K562 (cell line): ENCODE measurements around the gene KIF9. TPM values are rescaled to one million over a fixed set of nuclear protein-coding genes. Genes with fewer than 3 reads are reported as not detected.
"Not testable (repeated sequence)": the region's sequence is repeated elsewhere in the genome, so short reads cannot be mapped to it uniquely, and the experiment has no call there.

Experiments used
- ATAC-seq: fragments of 200-7000 bp; cut with Tn5 transposase; 3 replicates; pipeline ENCODE4 v1.9.1; 2020; ENCODE audit warnings: moderate library complexity
- BruUV-seq: library from RNA; stranded (reverse); fragments of 400-500 nt; replicated peaks from 2 replicates; lab custom pipeline; 2021; lab: Mats Ljungman, UMichigan
- CTCF ChIA-PET: fragments of 300-600 bp; formaldehyde crosslinking; extraction: SDS; loops from one replicate; lab custom pipeline; 2021; ENCODE audit warnings: low intra/inter-chr PET ratio; lab: Yijun Ruan, JAX
- POLR2A ChIA-PET: fragments of 300-600, 350-650 bp; sonication (Branson Sonifier 250); formaldehyde crosslinking; extraction: SDS; loops from one replicate; lab custom pipeline; 2021; ENCODE audit warnings: antibody characterized with exemption, inconsistent platforms; lab: Yijun Ruan, JAX
- DNase-seq, 4 experiments: peaks; one replicate each; pipeline versions ENCODE4 v3.0.0 to v3.0.0-alpha.2; 2011 to 2018; ENCODE audit warnings: low spot score in 3 of 4, mixed read lengths in 3 of 4; ENCODE audit errors: extremely low read depth in 1 of 4
- FAIRE-seq: peaks from 2 replicates; lab custom pipeline; 2011; peaks lifted over from hg19 to GRCh38; lab: Jason Lieb, UNC
- H2AFZ ChIP-seq: 2 replicates; pipeline ENCODE4 v1.6.0; 2011; ENCODE audit warnings: low read depth, low read length, control low read depth, inconsistent platforms
- H3K27ac ChIP-seq: fragments of 200-600 bp; 3 replicates; pipeline ENCODE4 v1.8.0; 2011; ENCODE audit warnings: low read depth, mild to moderate bottlenecking, control low read depth, inconsistent platforms, low read length, moderate library complexity, mixed read lengths; ENCODE audit errors: extremely low read depth
- H3K27me3 ChIP-seq, 2 experiments: fragments of 300-600 bp in 1 of 2; 2 replicates in 1 of 2; 3 replicates in 1 of 2; pipeline versions ENCODE4 v1.6.0 to v1.8.0; 2011; ENCODE audit warnings: inconsistent platforms in 2 of 2, low read length in 2 of 2, mild to moderate bottlenecking in 1 of 2, mixed read lengths in 1 of 2, moderate library complexity in 1 of 2; ENCODE audit not compliant: control insufficient read depth in 2 of 2, insufficient read depth in 2 of 2
- H3K36me3 ChIP-seq: fragments of 300-600 bp; 3 replicates; pipeline ENCODE4 v1.8.0; 2011; ENCODE audit warnings: mild to moderate bottlenecking, low read length, inconsistent platforms; ENCODE audit not compliant: control insufficient read depth, insufficient read depth
- H3K4me1 ChIP-seq, 2 experiments: fragments of 200-600 bp in 1 of 2; replicated peaks in 1 of 2; 2 replicates in 1 of 2; 3 replicates in 1 of 2; pipeline versions ENCODE4 v1.5.1 to v1.8.0; 2011; ENCODE audit warnings: inconsistent platforms in 2 of 2, low read length in 2 of 2, mild to moderate bottlenecking in 1 of 2, mixed read lengths in 1 of 2, moderate library complexity in 1 of 2; ENCODE audit not compliant: control insufficient read depth in 2 of 2, insufficient read depth in 2 of 2
- H3K4me2 ChIP-seq: 2 replicates; pipeline ENCODE4 v1.6.1; 2011; ENCODE audit warnings: low read length, control low read depth, inconsistent platforms, mixed read lengths; ENCODE audit not compliant: insufficient read depth
- H3K4me3 ChIP-seq: fragments of 200-600 bp; sonication (generic), shearing (Covaris generic); 2 replicates; pipeline ENCODE4 v1.5.1; 2016; ENCODE audit warnings: control low read depth, inconsistent platforms
- H3K79me2 ChIP-seq: fragments of 200-600 bp; 3 replicates; pipeline ENCODE4 v1.8.0; 2011; ENCODE audit warnings: low read length, inconsistent platforms; ENCODE audit not compliant: control insufficient read depth, insufficient read depth
- H3K9ac ChIP-seq, 2 experiments: 2 replicates each; pipeline versions ENCODE4 v1.6.0 to v1.6.1; 2011; ENCODE audit warnings: low read depth in 2 of 2, low read length in 2 of 2, control low read depth in 1 of 2, inconsistent platforms in 1 of 2, mild to moderate bottlenecking in 1 of 2, mixed read lengths in 1 of 2; ENCODE audit not compliant: insufficient read depth in 1 of 2
- H3K9me1 ChIP-seq: one replicate; pipeline ENCODE4 v1.6.0; 2011; ENCODE audit warnings: inconsistent platforms, mild to moderate bottlenecking, low read length, moderate library complexity; ENCODE audit not compliant: control insufficient read depth, insufficient read depth
- H3K9me3 ChIP-seq: replicated peaks from 2 replicates; pipeline ENCODE4 v1.5.1; 2011; ENCODE audit warnings: low read depth, low read length, inconsistent platforms; ENCODE audit not compliant: control insufficient read depth, insufficient read depth
- H4K20me1 ChIP-seq: replicated peaks from 2 replicates; pipeline ENCODE4 v1.6.1; 2011; ENCODE audit warnings: low read length, inconsistent platforms, mixed read lengths; ENCODE audit not compliant: control insufficient read depth, insufficient read depth
- ATF1 ChIP-seq, 2 experiments: fragments of 450-650 bp in 1 of 2; IDR thresholded peaks; 2 replicates each; pipeline ENCODE4 v1.6.1; 2016; ENCODE audit warnings: missing compliant biosample characterization in 1 of 2, missing genetic modification characterization in 1 of 2
- FIP1L1 ChIP-seq: fragments of 200-400 bp; formaldehyde crosslinking; IDR thresholded peaks from 2 replicates; pipeline ENCODE4 v1.6.1; 2018; ENCODE audit warnings: mild to moderate bottlenecking, low read depth, low read length; ENCODE audit not compliant: poor library complexity, severe bottlenecking
- HEY1 ChIP-seq: fragments of 250-450 bp; sonication (Bioruptor Pico); IDR thresholded peaks from 2 replicates; pipeline ENCODE4 v1.5.0; 2020; ENCODE audit warnings: mild to moderate bottlenecking, moderate library complexity, borderline replicate concordance
- MYC ChIP-seq, 2 experiments: fragments of 250-450 bp in 1 of 2; sonication (Bioruptor Pico) in 1 of 2; IDR thresholded peaks; 2 replicates each; pipeline versions ENCODE4 v1.5.1 to v1.6.1; 2012 to 2021; ENCODE audit warnings: low read depth in 2 of 2, borderline replicate concordance in 1 of 2, improper control_type of control experiment in 1 of 2, low read length in 1 of 2, mild to moderate bottlenecking in 1 of 2, moderate library complexity in 1 of 2
- NFYB ChIP-seq: IDR thresholded peaks from 2 replicates; pipeline ENCODE4 v1.6.1; 2011; ENCODE audit warnings: mild to moderate bottlenecking, moderate library complexity; ENCODE audit not compliant: insufficient read length; ENCODE audit errors: extremely low read depth
- PHB2 ChIP-seq: fragments of 450-650 bp; IDR thresholded peaks from 2 replicates; pipeline ENCODE4 v1.6.1; 2017; ENCODE audit warnings: low read depth
- RBM25 ChIP-seq: fragments of 200-400 bp; formaldehyde crosslinking; IDR thresholded peaks from 2 replicates; pipeline ENCODE4 v1.6.1; 2018; ENCODE audit warnings: low read length, low read depth, moderate library complexity; ENCODE audit not compliant: severe bottlenecking
- SETDB1 ChIP-seq: IDR thresholded peaks from one replicate; pipeline ENCODE4 v1.6.1; 2012; ENCODE audit warnings: low read length, control low read depth, inconsistent platforms
- SMAD4 ChIP-seq: fragments of 250-450 bp; sonication (Bioruptor Pico); conservative IDR thresholded peaks from 2 replicates; pipeline ENCODE4 v1.8.0; 2021; ENCODE audit warnings: inconsistent platforms, mild to moderate bottlenecking, moderate library complexity
- SMC3 ChIP-seq: conservative IDR thresholded peaks from 2 replicates; pipeline ENCODE4 v1.6.1; 2011; ENCODE audit warnings: low read depth, low read length, improper control_type of control experiment; ENCODE audit not compliant: insufficient read depth
- TEAD1 ChIP-seq, 2 experiments: fragments of 450-650 bp in 1 of 2; sonication (generic) in 1 of 2; formaldehyde crosslinking; IDR thresholded peaks; 2 replicates each; pipeline versions ENCODE4 v1.4.0 to v1.8.0; 2020 to 2022; ENCODE audit warnings: mild to moderate bottlenecking in 2 of 2, missing genetic modification reagents in 1 of 2
- ZBTB1 ChIP-seq: sonication (generic); formaldehyde crosslinking; IDR thresholded peaks from 2 replicates; pipeline ENCODE4 v1.8.1; 2023; ENCODE audit warnings: missing genetic modification reagents, low read depth, mild to moderate bottlenecking, borderline replicate concordance
- ZNF121 ChIP-seq: sonication (generic); formaldehyde crosslinking; conservative IDR thresholded peaks from 2 replicates; pipeline ENCODE4 v1.8.0; 2022; ENCODE audit warnings: missing genetic modification reagents
- WGBS: fragments of 100-300 bp; shearing (Covaris generic); methylation state at CpG from one replicate; pipeline ENCODE4 v1.1.6; 2016; ENCODE audit warnings: low coverage, mixed read lengths; ENCODE audit not compliant: insufficient coverage; ENCODE audit errors: missing lambda C conversion rate; 5-methylcytosine and 5-hydroxymethylcytosine counted together
- in situ Hi-C: fragments of 300-500 bp; cut with MboI; formaldehyde crosslinking; loops from 4 replicates; pipeline ENCODE4 v1.15.0; 2018; ENCODE audit warnings: inconsistent platforms, mixed read lengths
- intact Hi-C: fragments of 100-400 bp; cut with micrococcal nuclease; formaldehyde crosslinking; loops from 2 replicates; pipeline ENCODE4 v1.14.2; 2022
- polyA plus RNA-seq, 8 experiments: library from polyadenylated mRNA; depleted of rRNA in 4 of 8; stranded (reverse) in 5 of 8; unstranded in 3 of 8; fragments of >200 nt; fragmentation: Nextera tagmentation in 2 of 8; fragmentation: Illumina TruSeq in 1 of 8; extraction: Ambion mirVana in 2 of 8; extraction: Trizol in 1 of 8; gene quantifications; 2 replicates each; pipeline versions ENCODE4 v1.2.1 to v1.2.3, GENCODE V29; 2011 to 2014; ENCODE audit warnings: inconsistent platforms in 1 of 8, missing spikeins in 1 of 8
- total RNA-seq, 7 experiments: library from RNA; depleted of rRNA in 6 of 7; stranded (reverse); fragments of >200 nt in 6 of 7; fragmentation: Illumina TruSeq in 2 of 7; extraction: Trizol in 2 of 7; gene quantifications; 2 replicates each; pipeline versions ENCODE4 v1.2.1 to v1.2.3, GENCODE V29; 2011 to 2021; ENCODE audit warnings: low replicate concordance in 1 of 7
- TF ChIP-seq, protein P1 (sequence below): fragments of 250-450 bp; sonication (Bioruptor Pico); IDR thresholded peaks from 2 replicates; pipeline ENCODE4 v1.5.0; 2021

KIF9 gene
- total and polyA plus RNA-seq, 9 of the 15 experiments (the other 6 are each of a cell fraction or from before 2014, with no cell fraction given) = 16.9 to 56.9 (median 25.0) TPM

DNA sequence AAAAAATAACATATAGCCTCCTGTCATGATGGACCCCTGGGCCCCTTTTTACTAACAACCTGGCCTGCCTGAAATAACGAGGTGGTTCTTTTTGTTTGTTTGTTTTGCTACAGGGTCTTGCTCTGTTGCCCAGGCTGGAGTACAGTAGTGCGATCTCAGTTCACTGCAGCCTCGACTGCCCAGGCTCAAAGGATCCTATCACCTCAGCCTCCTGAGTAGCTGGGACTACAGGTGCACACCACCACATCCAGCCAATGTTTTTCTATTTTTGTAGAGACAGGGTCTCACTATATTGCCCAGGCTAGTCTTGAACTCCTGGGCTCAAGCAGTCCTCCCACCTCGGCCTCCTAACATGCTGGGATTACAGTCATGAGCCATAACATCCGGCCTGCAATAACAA is 76.6 kb downstream of the KIF9 start:
- WGBS = 46% methylated on average over 5 of the region's 5 CpGs
- DNase-seq, H3K4me1 ChIP-seq, H3K4me3 ChIP-seq, H3K27me3 ChIP-seq, H4K20me1 ChIP-seq, BruUV-seq, H3K9me3 ChIP-seq, H2AFZ ChIP-seq, intact Hi-C loops, ATAC-seq, FAIRE-seq, H3K36me3 ChIP-seq, in situ Hi-C loops, H3K9me1 ChIP-seq, H3K4me2 ChIP-seq, H3K79me2 ChIP-seq, H3K9ac ChIP-seq, H3K27ac ChIP-seq: not testable (repeated sequence)
- peak; percentile 82 for TF ChIP-seq ZNF121 (CRISPR knock-in tag)
- ChIA-PET POLR2A (interaction anchor here (2.0 kb wide), 1 partner anchor 15 kb away, joined by 5 read pairs; no protein-coding TSS in a partner anchor), CTCF (interaction anchor here (0.7 kb wide), 1 partner anchor 82 kb away, joined by 3 read pairs; no protein-coding TSS in a partner anchor)

- in situ Hi-C loops (no loop called here), intact Hi-C loops (no loop called here)
- H3K9ac ChIP-seq = no peak overlapping the region
- no peaks in the 10 kb centered on the region for H3K9me3 ChIP-seq
- H3K4me2 ChIP-seq = no peak overlapping the region
- no peaks in the 10 kb centered on the region for H4K20me1 ChIP-seq
- ATAC-seq (no peak), FAIRE-seq (no peak), DNase-seq (no peak)
- H3K27me3 ChIP-seq = no peaks in the 10 kb centered on the region
- TF ChIP-seq ZNF121 (CRISPR knock-in tag) (peak; percentile 72), FIP1L1 (no peak), TEAD1 (CRISPR knock-in tag; IDR thresholded peaks at IDR 0.05) (no peak), MYC (IDR thresholded peaks at IDR 0.05; ENCODE audit: low read depth, low read length) (no peak), MYC (CRISPR knock-in tag; IDR thresholded peaks at IDR 0.05; ENCODE audit: borderline replicate concordance, low read depth) (no peak), RBM25 (peak; percentile 70), NFYB (no peak), SETDB1 (no peak), PHB2 (no peak), ZBTB1 (CRISPR knock-in tag) (no peak), HEY1 (CRISPR knock-in tag) (no peak), ATF1 (CRISPR knock-in tag; IDR thresholded peaks at IDR 0.05) (no peak), ATF1 (tag; IDR thresholded peaks at IDR 0.05) (no peak), SMAD4 (CRISPR knock-in tag) (no peak), SMC3 (no peak)
- TF ChIP-seq, protein P1, sequence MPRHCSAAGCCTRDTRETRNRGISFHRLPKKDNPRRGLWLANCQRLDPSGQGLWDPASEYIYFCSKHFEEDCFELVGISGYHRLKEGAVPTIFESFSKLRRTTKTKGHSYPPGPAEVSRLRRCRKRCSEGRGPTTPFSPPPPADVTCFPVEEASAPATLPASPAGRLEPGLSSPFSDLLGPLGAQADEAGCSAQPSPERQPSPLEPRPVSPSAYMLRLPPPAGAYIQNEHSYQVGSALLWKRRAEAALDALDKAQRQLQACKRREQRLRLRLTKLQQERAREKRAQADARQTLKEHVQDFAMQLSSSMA (CRISPR knock-in tag) = no peak
- no peaks in the 10 kb centered on the region for H3K4me1 ChIP-seq
- no peak overlapping the region for H3K27ac ChIP-seq
- BruUV-seq = no TSS peak
- H3K4me3 ChIP-seq = no peak overlapping the region
- no peaks in the 10 kb centered on the region for H3K36me3 ChIP-seq
- H3K9me1 ChIP-seq = no peaks in the 10 kb centered on the region
- no peak overlapping the region for H2AFZ ChIP-seq
- H3K79me2 ChIP-seq = no peaks in the 10 kb centered on the region
- CTCF ChIA-PET = no interaction called here
- POLR2A ChIA-PET = no interaction called here
Observed at GRCh38 chr3:47204875-47205274, 77.7 kb downstream of the KIF9 start.
